HUDEP-2 (cell line): ENCODE measurements around the gene FAM20C.

Experiments used
- DNase-seq, 76 experiments: peaks; one replicate each; lab custom pipeline; 2025; ENCODE audit not compliant: unreplicated experiment in 76 of 76; lab: John Stamatoyannopoulos, UW

FAM20C gene

GRCh38 chr7:299628-300027 lies 107.3 kb downstream of the FAM20C start:
- DNase-seq = no peak

DNA sequence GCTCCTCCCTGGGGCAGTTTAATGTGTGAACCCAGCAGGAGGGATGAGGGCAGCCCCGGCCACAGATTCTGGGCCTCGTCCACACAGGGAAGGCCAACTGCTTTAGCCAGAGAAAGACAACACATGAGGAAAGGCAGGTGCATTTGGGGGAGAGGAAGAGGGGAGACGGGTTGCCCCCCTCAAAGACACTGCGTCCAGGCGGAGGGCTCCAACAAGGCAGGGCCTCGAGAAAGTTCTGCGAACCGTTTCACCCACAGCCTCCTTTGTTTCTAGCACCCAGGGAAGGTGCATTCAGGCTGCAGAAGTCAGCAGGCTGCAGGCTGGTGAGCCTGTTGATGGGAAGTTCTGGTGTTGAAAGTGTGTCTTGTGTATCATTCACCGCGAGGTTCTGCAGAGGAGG lies 107.7 kb downstream of the FAM20C start:
- DNase-seq = no peak

DNA sequence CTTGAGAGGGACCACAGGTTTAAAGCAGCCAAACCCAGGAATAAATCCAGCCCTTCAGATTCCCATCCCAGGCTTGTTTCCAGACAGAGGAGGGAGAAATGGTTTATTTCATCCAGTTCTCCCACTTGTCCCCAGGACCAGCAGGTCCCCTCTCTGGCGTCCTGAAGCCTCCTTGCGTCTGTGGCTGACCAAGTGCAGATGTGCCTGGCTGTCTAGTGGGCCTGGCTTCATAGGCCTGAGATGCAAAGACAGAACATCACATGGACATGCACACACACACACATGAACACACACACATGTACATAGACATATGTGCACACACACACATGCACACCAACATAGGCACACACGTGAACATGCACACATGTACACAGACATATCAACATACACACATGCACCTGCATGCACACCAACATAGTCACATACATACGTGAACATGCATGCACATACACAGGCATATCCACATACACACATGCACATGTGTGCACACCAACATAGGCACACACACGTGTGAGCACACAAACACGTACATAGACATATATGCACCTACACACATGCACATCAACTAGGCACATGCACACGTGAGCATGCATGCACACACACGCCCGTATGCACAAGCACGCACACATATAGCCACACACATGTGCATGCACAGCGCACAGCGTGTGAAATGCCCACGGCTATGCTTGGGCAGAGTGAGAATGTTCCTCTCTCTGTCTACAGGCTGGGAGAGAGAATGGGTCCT lies 108.3 kb downstream of the FAM20C start:
- no peak for DNase-seq

- no peak for DNase-seq
Observed at GRCh38 chr7:301291-302053, 109.1 kb downstream of the FAM20C start.

- DNase-seq = no peak
Observed at GRCh38 chr7:302054-302992, 110.0 kb downstream of the FAM20C start.

GRCh38 chr7:303425-303824 lies 111.1 kb downstream of the FAM20C start:
- DNase-seq = no peak

DNA sequence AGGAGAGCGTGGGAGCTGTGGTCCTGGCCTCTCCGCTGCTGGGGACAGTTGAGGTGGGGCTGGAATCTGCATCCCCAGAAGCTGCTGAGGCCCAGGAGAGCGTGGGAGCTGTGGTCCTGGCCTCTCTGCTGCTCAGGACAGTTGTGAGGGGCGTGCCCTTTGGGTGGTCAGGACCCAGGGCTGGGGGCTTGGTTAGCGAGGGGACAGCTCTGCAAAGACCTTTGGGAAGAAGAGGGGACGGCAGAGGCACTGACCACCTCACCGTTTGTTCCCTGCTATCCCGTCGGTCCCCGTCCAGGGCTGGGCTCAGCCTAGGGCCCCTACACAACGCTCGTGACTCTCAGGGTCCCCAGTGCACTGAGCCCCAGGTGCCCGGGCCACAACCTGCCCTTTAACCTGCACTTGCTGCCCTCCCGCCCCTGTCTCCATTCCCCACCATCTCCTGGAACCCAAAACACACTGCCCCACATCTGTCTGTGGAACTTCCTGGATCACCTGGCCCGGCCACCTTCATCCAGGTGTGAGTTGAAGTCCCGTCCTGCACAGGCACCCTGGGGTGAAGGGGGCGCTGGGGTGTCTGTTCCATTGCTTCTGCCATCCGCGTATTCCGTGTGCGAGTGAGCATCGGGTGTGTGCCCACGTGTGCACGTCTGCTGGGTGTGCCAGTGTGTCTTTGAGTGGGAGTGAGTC lies 111.7 kb downstream of the FAM20C start:
- no peak for DNase-seq

GRCh38 chr7:304574-305409 lies 112.4 kb downstream of the FAM20C start:
- DNase-seq = no peak

DNA sequence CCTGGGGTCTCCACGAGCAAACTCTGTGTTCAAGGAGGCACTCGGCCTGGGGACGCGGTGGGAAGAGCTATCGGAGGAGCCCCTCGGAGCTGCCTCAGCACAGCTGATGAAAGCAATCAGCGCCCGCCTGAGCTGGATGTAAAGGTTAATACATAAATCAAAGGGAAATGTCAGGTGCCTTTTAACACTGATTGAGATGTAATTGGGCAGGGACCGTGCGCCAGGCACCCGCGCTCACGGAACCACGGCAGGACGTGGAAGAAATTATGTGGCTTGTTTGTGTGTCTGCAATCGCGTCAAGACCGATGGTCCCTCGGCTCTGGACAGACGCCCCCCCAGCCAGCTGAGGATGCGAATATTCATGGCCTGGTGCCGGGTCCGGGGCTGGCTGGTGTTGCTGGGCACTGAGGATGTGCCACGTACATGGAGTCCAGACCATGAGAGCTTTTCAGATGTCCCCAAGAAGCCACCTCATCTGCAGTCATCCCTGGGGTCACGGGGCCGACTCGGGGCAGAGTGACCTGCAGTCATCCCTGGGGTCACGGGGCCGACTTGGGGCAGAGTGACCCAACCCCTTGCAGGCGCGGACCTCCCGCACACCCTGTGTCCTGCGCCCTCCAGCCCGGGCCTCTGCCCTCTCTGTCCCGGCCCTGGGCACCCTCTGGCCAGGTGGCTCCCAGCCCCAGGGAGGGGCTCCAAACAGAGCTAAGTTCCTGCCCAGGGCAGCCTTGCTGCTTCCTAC lies 113.2 kb downstream of the FAM20C start:
- no peak for DNase-seq

GRCh38 chr7:307970-308369 lies 115.6 kb downstream of the FAM20C start:
- DNase-seq = no peak

DNA sequence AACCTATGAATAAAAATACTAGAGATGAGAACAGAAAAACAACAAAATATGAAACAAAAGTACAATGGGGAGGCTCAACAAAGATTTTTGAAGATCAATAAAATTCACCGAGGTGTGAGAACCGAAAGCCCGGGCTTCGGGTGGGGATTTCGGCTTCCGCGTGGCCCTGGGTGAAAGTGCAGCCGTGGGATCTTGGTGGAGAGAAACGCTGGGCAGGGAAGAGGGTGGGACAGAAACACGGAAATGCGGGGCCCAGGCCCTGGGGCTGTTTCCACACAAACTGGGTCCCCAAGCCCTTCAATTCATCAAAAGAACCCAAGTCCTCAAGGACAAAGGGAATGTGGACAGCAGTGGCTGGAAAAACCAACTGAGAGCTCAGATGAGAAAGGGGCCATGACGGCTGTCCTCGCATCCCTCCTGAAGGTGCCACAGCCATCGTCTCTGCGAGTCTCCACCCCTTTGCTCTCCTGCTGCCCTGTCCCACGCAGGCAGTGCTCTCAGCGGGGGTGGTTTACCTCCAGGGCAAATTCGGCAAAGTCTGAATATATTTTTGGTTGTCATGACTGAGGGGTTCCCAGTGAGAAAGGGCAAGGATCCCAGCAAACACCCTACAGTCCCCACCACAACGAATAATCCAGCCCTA lies 117.3 kb downstream of the FAM20C start:
- DNase-seq = no peak
